Measurements from ENCODE around the gene VPS26B.

DNA sequence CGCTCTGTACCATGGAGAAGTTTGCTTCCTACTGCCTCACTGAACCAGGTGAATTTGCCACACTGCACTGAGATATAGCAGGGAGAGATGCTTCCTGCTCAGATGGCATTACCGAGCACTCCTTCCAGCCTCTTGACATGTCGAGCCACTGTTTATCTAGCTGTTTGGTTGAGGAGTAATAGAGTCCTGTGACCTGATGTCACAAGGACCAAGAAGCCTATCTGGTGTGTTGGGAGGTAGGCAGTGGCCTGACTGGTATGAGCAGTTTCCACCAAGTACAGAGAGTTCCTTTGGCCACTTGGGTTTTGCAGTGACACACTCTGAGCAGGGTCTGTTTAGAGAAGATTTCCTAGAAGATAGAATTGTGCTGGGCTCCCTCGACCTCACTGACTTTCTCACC lies 34.1 kb downstream of the VPS26B start:
- no peak for TF ChIP-seq EZH2 (IDR thresholded peaks at IDR 0.05; ENCODE audit: borderline replicate concordance, low read depth, low read length, severe bottlenecking)
- TF ChIP-seq, protein P1, sequence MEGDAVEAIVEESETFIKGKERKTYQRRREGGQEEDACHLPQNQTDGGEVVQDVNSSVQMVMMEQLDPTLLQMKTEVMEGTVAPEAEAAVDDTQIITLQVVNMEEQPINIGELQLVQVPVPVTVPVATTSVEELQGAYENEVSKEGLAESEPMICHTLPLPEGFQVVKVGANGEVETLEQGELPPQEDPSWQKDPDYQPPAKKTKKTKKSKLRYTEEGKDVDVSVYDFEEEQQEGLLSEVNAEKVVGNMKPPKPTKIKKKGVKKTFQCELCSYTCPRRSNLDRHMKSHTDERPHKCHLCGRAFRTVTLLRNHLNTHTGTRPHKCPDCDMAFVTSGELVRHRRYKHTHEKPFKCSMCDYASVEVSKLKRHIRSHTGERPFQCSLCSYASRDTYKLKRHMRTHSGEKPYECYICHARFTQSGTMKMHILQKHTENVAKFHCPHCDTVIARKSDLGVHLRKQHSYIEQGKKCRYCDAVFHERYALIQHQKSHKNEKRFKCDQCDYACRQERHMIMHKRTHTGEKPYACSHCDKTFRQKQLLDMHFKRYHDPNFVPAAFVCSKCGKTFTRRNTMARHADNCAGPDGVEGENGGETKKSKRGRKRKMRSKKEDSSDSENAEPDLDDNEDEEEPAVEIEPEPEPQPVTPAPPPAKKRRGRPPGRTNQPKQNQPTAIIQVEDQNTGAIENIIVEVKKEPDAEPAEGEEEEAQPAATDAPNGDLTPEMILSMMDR (IDR thresholded peaks at IDR 0.05; ENCODE audit: borderline replicate concordance, extremely low read depth, low read length, poor library complexity, severe bottlenecking) = no peak
